GM12892 (cell line): Measurements from ENCODE around the gene PHRF1.

ENCODE experiments used
- POLR2A ChIP-seq: IDR thresholded peaks from 2 replicates; pipeline ENCODE4 v1.6.1; 2011; ENCODE audit warnings: low read depth, low read length, control low read depth
- POLR2AphosphoS5 ChIP-seq: IDR thresholded peaks from 2 replicates; pipeline ENCODE4 v1.6.1; 2011; ENCODE audit warnings: low read depth, low read length, control low read depth
- TAF1 ChIP-seq: IDR thresholded peaks from 2 replicates; pipeline ENCODE4 v1.6.1; 2011; ENCODE audit warnings: low read depth, mild to moderate bottlenecking, control low read depth, low read length, borderline replicate concordance

GRCh38 chr11:612201-612960 lies 36.1 kb downstream of the PHRF1 start:
- TF ChIP-seq POLR2AphosphoS5 (peak; percentile 77), POLR2A (peak; percentile 13; the same call in 1 of the 2 replicates), TAF1 (no peak)
